Activated T-cell treated with anti-CD3 and anti-CD28 coated beads for 4 hours (primary cell): ENCODE results near the gene UBR4.
"Not testable (repeated sequence)": the region's sequence is repeated elsewhere in the genome, so short reads cannot be mapped to it uniquely, and the experiment has no call there.

ENCODE experiments used
- DNase-seq: peaks from one replicate; pipeline ENCODE4 v3.0.0-alpha.2; 2020

Gene UBR4

GRCh38 chr1:19187852-19188251 is 22.2 kb downstream of the UBR4 start:
- no peak for DNase-seq

GRCh38 chr1:19186001-19186400 is 24.1 kb downstream of the UBR4 start:
- no peak for DNase-seq

GRCh38 chr1:19182223-19182622 is 27.8 kb downstream of the UBR4 start:
- no peak for DNase-seq

- DNase-seq, result not testable (repeated sequence)
These were observed 29.8 kb downstream of the UBR4 start for GRCh38 chr1:19180265-19180657.

GRCh38 chr1:19179597-19180264 is 30.3 kb downstream of the UBR4 start:
- no peak for DNase-seq

GRCh38 chr1:19178734-19179398 is 31.2 kb downstream of the UBR4 start:
- no peak for DNase-seq

- DNase-seq, result no peak
These were observed 32.3 kb downstream of the UBR4 start for GRCh38 chr1:19177811-19178210.

GRCh38 chr1:19169642-19170041 is 40.4 kb downstream of the UBR4 start:
- no peak for DNase-seq

- DNase-seq, result no peak
These were observed 42.9 kb downstream of the UBR4 start for GRCh38 chr1:19167140-19167539.

- DNase-seq, result no peak
These were observed 44.0 kb downstream of the UBR4 start for GRCh38 chr1:19166066-19166465.

- DNase-seq, result no peak
These were observed 44.6 kb downstream of the UBR4 start for GRCh38 chr1:19165501-19165900.

- DNase-seq, result no peak
These were observed 45.6 kb downstream of the UBR4 start for GRCh38 chr1:19164274-19165015.

GRCh38 chr1:19163261-19163660 is 46.8 kb downstream of the UBR4 start:
- DNase-seq, result no peak

- no peak for DNase-seq
These were observed 49.2 kb downstream of the UBR4 start for GRCh38 chr1:19160831-19161230.

- no peak for DNase-seq
These were observed 52.4 kb downstream of the UBR4 start for GRCh38 chr1:19157653-19158052.

- DNase-seq, result no peak
These were observed 53.4 kb downstream of the UBR4 start for GRCh38 chr1:19156676-19157075.

- no peak for DNase-seq
These were observed 55.2 kb downstream of the UBR4 start for GRCh38 chr1:19154876-19155275.

GRCh38 chr1:19153169-19153568 is 56.9 kb downstream of the UBR4 start:
- DNase-seq, result no peak

GRCh38 chr1:19151537-19151936 is 58.5 kb downstream of the UBR4 start:
- DNase-seq, result no peak

- no peak for DNase-seq
These were observed 60.3 kb downstream of the UBR4 start for GRCh38 chr1:19149736-19150135.

- DNase-seq, result no peak
These were observed 69.6 kb downstream of the UBR4 start for GRCh38 chr1:19140465-19140864.

- DNase-seq, result no peak
These were observed 70.4 kb downstream of the UBR4 start for GRCh38 chr1:19139711-19140110.

- no peak for DNase-seq
These were observed 71.0 kb downstream of the UBR4 start for GRCh38 chr1:19138958-19139581.

GRCh38 chr1:19138331-19138730 is 71.7 kb downstream of the UBR4 start:
- DNase-seq, result no peak
